Muscle layer of duodenum (tissue), 2 donors: ENCODE results near the gene CREB5.

Experiments
- H3K27ac ChIP-seq: one replicate; pipeline ENCODE4 v1.7.0; 2013; ENCODE audit warnings: mild to moderate bottlenecking, low read length
- H3K27me3 ChIP-seq: one replicate; pipeline ENCODE4 v1.7.0; 2013; ENCODE audit warnings: low read depth, mild to moderate bottlenecking, control low read depth, low read length
- H3K36me3 ChIP-seq, 2 donors: one replicate each; pipeline ENCODE4 v1.7.0; 2013; ENCODE audit warnings: low read length in 2 of 2, control low read depth in 1 of 2, mild to moderate bottlenecking in 1 of 2; ENCODE audit not compliant: insufficient read depth in 2 of 2, control insufficient read depth in 1 of 2
- H3K4me1 ChIP-seq, 2 donors: one replicate each; pipeline ENCODE4 v1.7.0; 2013; ENCODE audit warnings: low read length in 2 of 2, mild to moderate bottlenecking in 2 of 2, control low read depth in 1 of 2, moderate library complexity in 1 of 2; ENCODE audit not compliant: insufficient read depth in 2 of 2, control insufficient read depth in 1 of 2
- H3K4me3 ChIP-seq, 2 donors: one replicate each; pipeline ENCODE4 v1.7.0; 2013; ENCODE audit warnings: low read length in 2 of 2, low read depth in 1 of 2, mild to moderate bottlenecking in 1 of 2
- H3K9me3 ChIP-seq, 2 donors: one replicate each; pipeline ENCODE4 v1.7.0; 2013; ENCODE audit warnings: low read length in 2 of 2, control low read depth in 1 of 2, mild to moderate bottlenecking in 1 of 2; ENCODE audit not compliant: control insufficient read depth in 1 of 2
- donor health status: healthy.

Gene CREB5

DNA sequence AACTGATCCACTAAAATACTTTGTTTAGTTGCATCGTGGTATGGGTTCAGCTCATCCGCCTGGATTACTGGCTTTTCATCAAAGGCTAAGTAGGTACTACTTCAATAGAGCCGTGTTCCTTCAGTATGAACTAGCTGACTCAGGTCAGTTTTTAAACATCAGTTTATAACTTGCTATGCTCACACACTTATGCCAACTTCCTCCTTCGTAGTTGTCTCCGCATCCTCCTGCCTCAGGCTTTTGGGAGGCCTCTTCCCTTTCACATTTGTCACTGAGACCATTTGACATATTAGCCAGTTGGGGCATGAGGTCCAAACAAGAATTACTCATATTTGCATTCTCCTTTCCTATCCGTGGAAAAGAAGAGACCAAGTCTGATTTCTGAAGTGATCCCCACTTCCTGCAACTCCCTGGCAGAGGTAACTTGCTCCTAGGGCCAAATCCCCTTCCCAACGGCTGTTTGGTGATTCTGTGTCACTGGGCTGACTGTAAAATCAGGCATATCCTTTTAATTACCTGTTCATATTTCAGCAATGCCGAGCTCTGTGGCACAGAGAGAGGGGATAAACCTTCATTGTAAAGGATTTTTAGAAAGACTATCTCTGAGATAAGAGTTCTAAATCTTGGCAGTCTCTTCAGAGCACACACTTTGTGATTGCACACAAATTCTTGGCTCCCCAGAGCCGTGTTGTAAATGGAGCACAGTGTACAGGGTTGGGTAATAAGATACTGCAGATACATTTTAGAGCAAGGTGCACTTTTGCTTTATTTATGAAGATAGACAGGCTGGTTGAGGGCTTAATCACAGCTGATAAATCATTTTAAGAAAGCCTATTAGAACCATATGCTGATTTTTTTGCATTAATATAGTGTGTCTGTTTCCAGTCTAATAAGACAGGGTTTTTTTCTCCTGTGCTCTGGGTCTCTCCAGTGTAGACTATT, 108.0 kb downstream of the CREB5 start:
- Histone ChIP-seq H3K9me3 (no peaks in the 10 kb centered on the region), H3K27ac (no peak overlapping the region), H3K27me3 (no peaks in the 10 kb centered on the region), H3K36me3 (no peaks in the 10 kb centered on the region), H3K4me3 (no peak overlapping the region), H3K4me1 (no peaks in the 10 kb centered on the region)

DNA sequence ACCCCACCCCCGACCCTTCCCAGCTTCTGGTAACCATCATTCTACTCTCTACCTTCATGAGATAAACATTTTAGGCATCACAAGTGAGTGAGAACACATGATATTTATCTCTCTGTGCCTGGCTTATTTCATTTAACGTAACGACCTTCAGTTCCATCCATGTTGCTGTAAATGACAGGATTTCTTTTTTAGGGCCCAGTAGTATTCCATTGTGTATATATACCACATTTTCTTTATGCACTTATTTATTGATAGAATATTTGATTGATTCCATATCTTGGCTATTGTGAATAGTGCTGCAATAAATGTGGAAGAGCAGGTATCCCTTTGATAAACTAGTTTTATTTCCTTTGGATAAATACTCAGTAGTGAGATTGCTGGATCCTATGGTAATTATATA, 112.7 kb downstream of the CREB5 start:
- no peaks in the 10 kb centered on the region for H3K36me3 ChIP-seq
- no peaks in the 10 kb centered on the region for H3K4me1 ChIP-seq
- H3K27ac ChIP-seq = no peak overlapping the region
- no peaks in the 10 kb centered on the region for H3K27me3 ChIP-seq
- no peak overlapping the region for H3K4me3 ChIP-seq
- no peaks in the 10 kb centered on the region for H3K9me3 ChIP-seq

DNA sequence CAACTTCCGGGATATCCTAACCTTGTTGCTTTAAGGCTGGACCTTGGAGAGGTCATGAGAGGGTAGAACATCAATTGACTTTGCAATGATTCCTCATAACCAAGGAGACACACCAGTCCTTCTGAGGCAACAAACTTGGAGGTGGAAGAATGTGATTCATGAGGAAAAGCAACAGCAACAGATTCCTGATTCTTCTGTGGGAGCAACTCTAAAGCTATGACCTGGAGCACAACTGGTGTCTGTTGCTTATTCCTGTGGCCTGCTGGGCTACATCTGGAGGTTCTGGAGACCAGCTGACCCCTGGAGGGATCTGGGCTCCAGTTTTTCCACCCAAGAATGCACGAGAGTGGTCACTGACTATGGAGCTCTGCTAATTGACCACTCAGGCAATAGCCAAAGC, 116.6 kb downstream of the CREB5 start:
- no peaks in the 10 kb centered on the region for H3K9me3 ChIP-seq
- H3K4me1 ChIP-seq = no peaks in the 10 kb centered on the region
- no peak overlapping the region for H3K27ac ChIP-seq
- H3K27me3 ChIP-seq = no peaks in the 10 kb centered on the region
- H3K4me3 ChIP-seq = no peak overlapping the region
- H3K36me3 ChIP-seq = no peaks in the 10 kb centered on the region

DNA sequence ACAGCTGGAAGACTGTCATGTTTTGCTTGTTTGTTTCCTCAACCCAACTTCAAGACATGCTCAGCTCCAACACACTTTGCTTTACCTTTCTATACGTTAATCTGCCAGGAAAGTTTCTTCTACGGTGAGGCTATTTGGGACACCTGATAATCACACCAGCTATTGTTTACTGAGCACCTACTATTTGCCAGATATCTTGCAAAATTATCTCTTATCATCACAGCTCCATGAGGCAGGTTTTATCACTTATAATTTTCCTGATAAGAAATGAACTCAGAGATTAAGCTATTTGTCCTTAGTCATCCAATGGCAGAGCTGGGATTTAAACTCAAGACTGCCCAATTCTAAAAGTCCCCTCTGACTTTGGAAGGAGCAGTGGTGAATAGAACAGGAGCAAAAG, 117.4 kb downstream of the CREB5 start:
- peaks cover 0 to 6% of the 10 kb centered on the region in 2 donors for H3K4me1 ChIP-seq
- no peak overlapping the region for H3K4me3 ChIP-seq
- H3K27me3 ChIP-seq = no peaks in the 10 kb centered on the region
- no peaks in the 10 kb centered on the region for H3K36me3 ChIP-seq
- no peaks in the 10 kb centered on the region for H3K9me3 ChIP-seq
- no peak overlapping the region for H3K27ac ChIP-seq

DNA sequence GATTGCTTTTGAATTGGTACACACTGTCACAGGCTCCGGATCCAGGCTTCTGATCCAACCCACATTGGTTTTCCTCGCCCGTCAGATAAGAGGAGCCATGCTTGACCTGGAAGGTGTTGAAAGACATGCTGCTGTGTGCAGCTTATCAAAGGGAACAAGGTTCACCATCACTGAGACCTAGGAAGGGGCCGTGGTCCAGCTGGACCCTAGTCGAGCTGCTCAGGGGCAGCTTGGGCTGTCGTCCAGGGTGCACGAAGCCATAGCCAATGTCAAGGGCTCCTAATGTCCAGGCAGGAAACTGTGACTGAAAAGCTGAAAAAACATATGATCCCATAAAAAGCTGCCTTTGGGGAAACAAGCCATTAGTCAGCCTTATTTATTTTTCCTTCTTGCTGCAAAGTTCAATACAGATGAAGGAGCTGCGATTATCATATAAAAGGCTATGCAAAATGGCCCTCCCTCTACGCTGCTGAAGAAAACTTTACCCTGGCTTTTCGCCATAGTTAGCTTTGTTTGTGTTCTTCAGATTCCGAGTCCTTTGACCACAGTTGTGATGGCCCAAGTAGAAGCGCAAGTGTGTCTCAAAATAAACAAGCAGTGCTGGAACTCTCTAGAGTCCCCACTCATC, 118.0 kb downstream of the CREB5 start:
- no peaks in the 10 kb centered on the region for H3K9me3 ChIP-seq
- H3K36me3 ChIP-seq = no peaks in the 10 kb centered on the region
- no peak overlapping the region for H3K27ac ChIP-seq
- no peaks in the 10 kb centered on the region for H3K27me3 ChIP-seq
- peaks cover 0 to 6% of the 10 kb centered on the region in 2 donors for H3K4me1 ChIP-seq
- no peak overlapping the region for H3K4me3 ChIP-seq

DNA sequence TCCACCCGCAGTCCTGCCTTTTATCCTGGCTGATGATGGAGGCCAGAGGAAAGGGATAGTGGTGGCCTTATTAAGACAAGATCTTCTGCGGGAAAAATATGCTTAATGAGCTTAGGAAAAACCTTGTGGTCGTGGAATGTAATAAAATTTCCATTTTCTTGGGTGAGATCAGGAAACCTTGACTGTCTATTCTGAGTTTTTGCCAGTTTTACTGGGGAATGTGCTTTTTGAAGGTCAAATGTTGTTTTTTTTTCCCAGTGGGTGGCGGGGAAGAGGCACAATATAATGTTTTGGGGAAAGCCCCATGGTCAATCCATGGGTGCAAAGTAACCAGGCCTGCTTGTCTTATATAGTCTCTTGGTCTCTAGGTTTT, 118.5 kb downstream of the CREB5 start:
- Histone ChIP-seq H3K27ac (no peak overlapping the region), H3K27me3 (no peaks in the 10 kb centered on the region), H3K4me3 (no peak overlapping the region), H3K36me3 (no peaks in the 10 kb centered on the region), H3K4me1 (peaks cover 0 to 6% of the 10 kb centered on the region in 2 donors), H3K9me3 (no peaks in the 10 kb centered on the region)

DNA sequence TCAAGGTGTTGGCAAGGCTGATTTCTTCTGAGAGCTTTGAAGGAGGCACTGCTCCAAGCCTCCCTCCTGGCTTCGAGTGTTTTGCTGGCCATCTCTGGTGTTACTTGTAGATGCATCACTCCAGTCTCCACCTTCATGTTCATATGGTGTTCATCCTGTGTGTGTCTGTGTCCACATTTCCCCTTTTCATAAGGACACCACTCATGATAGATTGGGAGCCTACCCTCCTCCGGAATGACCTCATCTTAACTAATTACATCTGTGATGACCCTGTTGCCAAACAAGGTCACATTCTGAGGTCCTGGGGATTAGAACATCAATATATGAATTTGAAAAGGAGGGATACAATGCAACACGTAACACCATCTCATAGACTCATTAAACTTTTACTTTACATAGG, 119.0 kb downstream of the CREB5 start:
- H3K9me3 ChIP-seq = no peaks in the 10 kb centered on the region
- peaks cover 0 to 6% of the 10 kb centered on the region in 2 donors for H3K4me1 ChIP-seq
- no peaks in the 10 kb centered on the region for H3K27me3 ChIP-seq
- H3K27ac ChIP-seq = no peak overlapping the region
- H3K4me3 ChIP-seq = no peak overlapping the region
- no peaks in the 10 kb centered on the region for H3K36me3 ChIP-seq

DNA sequence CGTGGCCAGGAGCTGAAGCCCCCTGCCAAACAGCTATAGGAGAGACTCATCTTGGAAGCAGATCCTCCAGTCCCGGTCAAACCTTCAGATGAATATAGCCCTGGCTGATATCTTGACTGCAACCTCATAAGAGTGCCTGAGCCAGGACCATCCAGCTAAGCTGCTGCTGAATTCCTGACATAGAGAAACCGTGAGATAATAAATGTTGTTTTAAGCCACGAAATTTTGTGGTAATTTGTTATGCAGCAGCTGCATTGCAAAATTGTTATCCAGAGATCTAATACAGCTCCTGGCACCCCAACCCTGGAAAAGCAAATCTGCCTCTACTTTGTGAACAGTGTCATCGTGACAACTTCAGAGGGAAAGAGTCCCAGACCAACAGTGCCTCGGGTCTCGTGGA, 119.9 kb downstream of the CREB5 start:
- Histone ChIP-seq H3K9me3 (no peaks in the 10 kb centered on the region), H3K27ac (no peak overlapping the region), H3K36me3 (no peaks in the 10 kb centered on the region), H3K27me3 (no peaks in the 10 kb centered on the region), H3K4me3 (no peak overlapping the region), H3K4me1 (peaks cover 0 to 6% of the 10 kb centered on the region in 2 donors)

DNA sequence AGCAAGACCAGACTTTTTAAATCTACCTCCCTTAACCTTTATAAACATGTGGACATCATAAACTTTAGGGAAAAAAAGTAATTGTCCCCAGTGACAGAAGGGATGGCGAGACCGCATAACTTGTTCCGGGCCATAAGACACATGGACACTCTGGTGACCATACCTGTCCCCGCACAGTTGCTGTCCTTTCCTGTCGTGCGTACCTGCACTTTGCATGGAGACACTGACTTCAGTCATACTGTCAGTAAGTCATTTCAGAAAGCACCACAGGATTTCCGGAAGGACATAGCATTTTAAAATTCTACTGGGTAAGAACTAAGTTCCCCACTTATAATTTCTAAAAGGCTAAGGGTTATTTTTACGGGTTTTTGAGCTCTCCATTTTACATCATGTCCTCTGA, 120.9 kb downstream of the CREB5 start:
- no peak overlapping the region for H3K27ac ChIP-seq
- H3K36me3 ChIP-seq = no peaks in the 10 kb centered on the region
- no peaks in the 10 kb centered on the region for H3K27me3 ChIP-seq
- H3K4me1 ChIP-seq = peaks cover 0 to 6% of the 10 kb centered on the region in 2 donors
- H3K9me3 ChIP-seq = no peaks in the 10 kb centered on the region
- no peak overlapping the region for H3K4me3 ChIP-seq

DNA sequence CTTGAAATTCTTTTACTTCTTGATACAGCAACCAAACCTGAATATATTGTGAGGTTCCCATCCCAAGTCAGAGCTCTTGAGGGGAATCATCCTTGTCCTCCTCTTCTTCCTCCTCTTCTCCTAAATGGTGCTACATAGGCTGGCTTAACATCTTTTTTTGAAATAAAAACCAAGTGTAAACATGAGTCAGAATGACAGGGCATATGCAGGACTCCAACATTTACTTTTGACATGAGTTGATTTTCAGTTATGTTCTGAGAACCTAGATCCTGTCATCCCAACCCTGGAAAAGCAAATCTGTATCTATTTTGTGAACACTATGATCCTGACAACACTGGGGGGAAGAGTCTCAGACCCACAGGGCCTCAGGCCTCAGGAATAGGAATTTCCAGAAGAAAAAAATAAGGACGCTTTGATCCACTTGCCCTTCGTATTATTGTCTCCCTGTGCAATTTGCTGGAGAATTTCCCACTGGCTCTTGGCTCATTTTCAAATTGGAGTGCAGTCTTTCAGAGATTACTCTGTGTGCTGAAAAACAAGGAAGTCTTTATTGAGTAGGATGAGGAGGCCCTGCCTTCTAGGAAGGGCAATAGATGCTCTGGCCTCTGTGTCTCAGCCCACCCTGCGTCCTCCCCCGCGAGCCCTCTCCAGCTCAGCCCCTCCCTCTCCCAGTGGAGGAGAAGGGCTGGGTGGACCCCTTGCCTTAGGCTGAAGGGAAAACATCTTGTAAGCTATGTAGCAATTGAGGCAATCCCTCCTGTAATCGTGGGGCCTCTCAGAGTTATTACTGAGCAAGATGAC, 121.6 kb downstream of the CREB5 start:
- H3K4me3 ChIP-seq = no peak overlapping the region
- no peaks in the 10 kb centered on the region for H3K9me3 ChIP-seq
- H3K27me3 ChIP-seq = no peaks in the 10 kb centered on the region
- no peaks in the 10 kb centered on the region for H3K36me3 ChIP-seq
- H3K4me1 ChIP-seq = peaks cover 0 to 6% of the 10 kb centered on the region in 2 donors
- H3K27ac ChIP-seq = no peak overlapping the region

DNA sequence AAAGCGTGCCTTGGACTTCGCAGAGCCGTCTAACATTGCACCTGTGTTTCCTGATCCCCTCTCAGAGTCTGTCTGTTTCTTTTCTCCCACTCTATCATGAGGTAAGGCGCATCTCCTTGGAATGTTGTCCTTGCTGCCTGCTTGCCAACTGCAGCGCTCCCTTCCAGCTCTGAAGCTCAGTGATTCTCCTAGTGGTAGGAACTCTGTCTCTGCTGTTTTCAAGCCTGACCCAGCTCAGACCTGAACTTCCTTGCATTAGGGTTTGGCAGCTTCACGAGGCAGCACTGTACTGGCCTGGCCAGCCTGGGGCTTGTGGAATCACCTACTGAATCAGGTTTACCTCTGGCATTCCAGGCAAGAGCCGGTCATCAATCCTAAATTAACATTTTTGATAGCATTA, 123.9 kb downstream of the CREB5 start:
- Histone ChIP-seq H3K27ac (no peak overlapping the region), H3K4me3 (no peak overlapping the region), H3K27me3 (no peaks in the 10 kb centered on the region), H3K9me3 (no peaks in the 10 kb centered on the region), H3K36me3 (no peaks in the 10 kb centered on the region), H3K4me1 (peaks cover 0 to 6% of the 10 kb centered on the region in 2 donors)
